GM21526 (cell line): Measurements from ENCODE around the gene TMEM186.
"Not testable (repeated sequence)": the region's sequence is repeated elsewhere in the genome, so short reads cannot be mapped to it uniquely, and the experiment has no call there.

Source experiments
- ATAC-seq: cut with Tn5 transposase; IDR thresholded peaks from one replicate; pipeline ENCODE4 v1.9.1; 2021; ENCODE audit warnings: moderate library complexity; ENCODE audit not compliant: unreplicated experiment, low FRiP score

Gene TMEM186

GRCh38 chr16:8775359-8775758, 22.1 kb downstream of the TMEM186 start:
- no peak for ATAC-seq

- no peak for ATAC-seq
Measured at GRCh38 chr16:8774208-8774607, 23.2 kb downstream of the TMEM186 start.

GRCh38 chr16:8773537-8773936, 23.9 kb downstream of the TMEM186 start:
- ATAC-seq = no peak

GRCh38 chr16:8768692-8769091, 28.7 kb downstream of the TMEM186 start:
- ATAC-seq = no peak

GRCh38 chr16:8768283-8768682, 29.2 kb downstream of the TMEM186 start:
- ATAC-seq = no peak

- ATAC-seq = no peak
Measured at GRCh38 chr16:8767176-8767575, 30.3 kb downstream of the TMEM186 start.

GRCh38 chr16:8764525-8765250, 32.8 kb downstream of the TMEM186 start:
- no peak for ATAC-seq

GRCh38 chr16:8763899-8764298, 33.5 kb downstream of the TMEM186 start:
- no peak for ATAC-seq

GRCh38 chr16:8763083-8763482, 34.4 kb downstream of the TMEM186 start:
- no peak for ATAC-seq

GRCh38 chr16:8762254-8762653, 35.2 kb downstream of the TMEM186 start:
- ATAC-seq = no peak

- ATAC-seq = no peak
Measured at GRCh38 chr16:8761078-8761477, 36.4 kb downstream of the TMEM186 start.

- no peak for ATAC-seq
Measured at GRCh38 chr16:8760021-8760420, 37.4 kb downstream of the TMEM186 start.

GRCh38 chr16:8758022-8758421, 39.4 kb downstream of the TMEM186 start:
- ATAC-seq = no peak

- ATAC-seq = no peak
Measured at GRCh38 chr16:8756755-8757154, 40.7 kb downstream of the TMEM186 start.

GRCh38 chr16:8753416-8754054, 43.9 kb downstream of the TMEM186 start:
- no peak for ATAC-seq

- ATAC-seq = no peak
Measured at GRCh38 chr16:8752706-8753105, 44.7 kb downstream of the TMEM186 start.

GRCh38 chr16:8751481-8752311, 45.7 kb downstream of the TMEM186 start:
- no peak for ATAC-seq

GRCh38 chr16:8748944-8749343, 48.5 kb downstream of the TMEM186 start:
- ATAC-seq = not testable (repeated sequence)
